C4-2B (cell line): ENCODE results near the gene AFAP1L1.

Experiments
- ZFX ChIP-seq: fragments of 450-650 bp; IDR thresholded peaks from 2 replicates; pipeline ENCODE4 v1.6.1; 2017
- TF ChIP-seq, protein P1 (sequence below): fragments of 450-650 bp; conservative IDR thresholded peaks from 2 replicates; pipeline ENCODE4 v1.5.1; 2017; ENCODE audit warnings: mild to moderate bottlenecking

DNA sequence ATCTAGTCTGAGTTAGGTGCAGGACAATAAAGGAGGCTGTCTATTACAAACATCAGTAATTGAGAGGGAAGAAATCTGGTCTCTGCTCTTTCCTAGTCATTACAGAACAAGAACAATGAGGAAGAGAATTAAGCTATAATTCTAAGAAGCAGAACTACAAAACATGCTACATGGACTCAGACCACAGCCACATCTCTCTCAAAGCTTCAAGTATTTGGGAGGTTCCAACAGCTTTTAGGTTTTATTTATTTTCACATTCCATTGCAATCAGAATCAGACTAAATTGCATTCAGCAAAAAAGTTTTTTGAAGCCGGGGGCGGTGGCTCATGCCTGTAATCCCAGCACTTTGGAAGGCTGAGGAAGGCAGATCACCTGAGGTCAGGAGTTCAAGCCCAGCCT, 72.5 kb downstream of the AFAP1L1 start:
- TF ChIP-seq, protein P1, sequence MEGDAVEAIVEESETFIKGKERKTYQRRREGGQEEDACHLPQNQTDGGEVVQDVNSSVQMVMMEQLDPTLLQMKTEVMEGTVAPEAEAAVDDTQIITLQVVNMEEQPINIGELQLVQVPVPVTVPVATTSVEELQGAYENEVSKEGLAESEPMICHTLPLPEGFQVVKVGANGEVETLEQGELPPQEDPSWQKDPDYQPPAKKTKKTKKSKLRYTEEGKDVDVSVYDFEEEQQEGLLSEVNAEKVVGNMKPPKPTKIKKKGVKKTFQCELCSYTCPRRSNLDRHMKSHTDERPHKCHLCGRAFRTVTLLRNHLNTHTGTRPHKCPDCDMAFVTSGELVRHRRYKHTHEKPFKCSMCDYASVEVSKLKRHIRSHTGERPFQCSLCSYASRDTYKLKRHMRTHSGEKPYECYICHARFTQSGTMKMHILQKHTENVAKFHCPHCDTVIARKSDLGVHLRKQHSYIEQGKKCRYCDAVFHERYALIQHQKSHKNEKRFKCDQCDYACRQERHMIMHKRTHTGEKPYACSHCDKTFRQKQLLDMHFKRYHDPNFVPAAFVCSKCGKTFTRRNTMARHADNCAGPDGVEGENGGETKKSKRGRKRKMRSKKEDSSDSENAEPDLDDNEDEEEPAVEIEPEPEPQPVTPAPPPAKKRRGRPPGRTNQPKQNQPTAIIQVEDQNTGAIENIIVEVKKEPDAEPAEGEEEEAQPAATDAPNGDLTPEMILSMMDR: no peak
- no peak for TF ChIP-seq ZFX
